Neutrophil (primary cell): Measurements from ENCODE around the gene DSG2.

Experiments
- H3K27ac ChIP-seq: fragments of 200-600 bp; sonication (generic); 2 replicates; pipeline ENCODE4 v1.5.1; 2016; ENCODE audit warnings: mild to moderate bottlenecking, moderate library complexity
- H3K27me3 ChIP-seq: fragments of 200-600 bp; sonication (generic); 2 replicates; pipeline ENCODE4 v1.6.0; 2016; ENCODE audit warnings: mild to moderate bottlenecking
- H3K36me3 ChIP-seq: fragments of 200-600 bp; sonication (generic); 2 replicates; pipeline ENCODE4 v1.5.1; 2017
- H3K4me1 ChIP-seq, 2 experiments: fragments of 200-600 bp in 1 of 2; sonication (generic) in 1 of 2; 1 replicate in 1 of 2; 2 replicates in 1 of 2; pipeline versions ENCODE4 v1.5.1 to v1.6.1; 2013 to 2016; ENCODE audit warnings: low read depth in 1 of 2, low read length in 1 of 2, mild to moderate bottlenecking in 1 of 2, moderate library complexity in 1 of 2; ENCODE audit not compliant: control insufficient read depth in 1 of 2, insufficient read depth in 1 of 2
- H3K4me3 ChIP-seq, 2 experiments: fragments of 200-600 bp in 1 of 2; sonication (generic) in 1 of 2; 1 replicate in 1 of 2; 2 replicates in 1 of 2; pipeline ENCODE4 v1.5.1; 2013 to 2016; ENCODE audit warnings: low read depth in 1 of 2, low read length in 1 of 2, mild to moderate bottlenecking in 1 of 2, moderate library complexity in 1 of 2
- H3K9me3 ChIP-seq: fragments of 200-600 bp; sonication (generic); 2 replicates; pipeline ENCODE4 v1.5.1; 2016
- CTCF ChIP-seq: fragments of 200-600 bp; sonication (generic); IDR thresholded peaks from 2 replicates; pipeline ENCODE4 v1.5.1; 2016; ENCODE audit warnings: antibody characterized with exemption

Gene DSG2

DNA sequence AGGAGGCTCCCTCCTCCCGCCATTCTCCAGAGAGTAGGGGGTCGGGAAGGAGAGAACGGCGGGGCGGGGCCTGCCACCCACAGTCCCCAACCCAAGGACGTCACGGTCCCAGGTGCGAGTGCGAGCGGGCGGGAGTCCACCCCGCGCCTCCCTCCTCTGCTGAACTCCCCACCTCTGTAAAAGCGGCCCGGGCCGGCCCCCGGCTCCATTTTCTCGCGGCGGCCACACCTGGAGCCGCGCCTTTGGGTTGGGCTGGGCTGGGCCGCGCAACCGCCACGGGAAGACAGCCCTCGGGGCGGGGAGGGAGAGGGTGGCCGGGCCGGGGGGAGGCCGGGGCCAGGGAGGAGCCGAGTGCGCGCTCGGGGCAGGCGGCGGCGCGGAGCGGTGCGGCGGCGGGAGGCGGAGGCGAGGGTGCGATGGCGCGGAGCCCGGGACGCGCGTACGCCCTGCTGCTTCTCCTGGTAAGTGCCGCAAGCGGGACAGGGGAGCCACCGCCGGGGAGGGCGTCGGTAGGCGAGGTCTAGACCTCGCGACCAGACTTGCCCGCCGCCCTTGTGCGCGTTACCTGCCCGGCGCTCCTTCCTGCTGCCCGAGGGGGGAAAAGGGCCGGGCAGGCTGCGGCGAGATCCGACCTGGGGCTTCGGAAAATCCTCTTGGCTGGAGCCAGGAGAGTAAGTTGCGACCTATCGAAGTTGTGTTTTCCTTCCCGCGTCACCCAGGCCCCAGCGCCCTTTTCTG is at the start of gene DSG2:
TSS of gene DSG2 (plus strand) at position 342 of the 738 bp plus-strand sequence. CDS start at position 417, 75 bp downstream.
- Histone ChIP-seq H3K4me1 (peaks cover 5 to 17% of the 10 kb centered on the region in 2 experiments), H3K36me3 (no peaks in the 10 kb centered on the region), H3K27me3 (peaks cover 70% of the 10 kb centered on the region), H3K27ac (no peak within 1 kb of the TSS), H3K4me3 (peak within 1 kb of the TSS in 1 of 2 experiments; percentile 44), H3K9me3 (no peaks in the 10 kb centered on the region)
- TF ChIP-seq CTCF: no peak

DNA sequence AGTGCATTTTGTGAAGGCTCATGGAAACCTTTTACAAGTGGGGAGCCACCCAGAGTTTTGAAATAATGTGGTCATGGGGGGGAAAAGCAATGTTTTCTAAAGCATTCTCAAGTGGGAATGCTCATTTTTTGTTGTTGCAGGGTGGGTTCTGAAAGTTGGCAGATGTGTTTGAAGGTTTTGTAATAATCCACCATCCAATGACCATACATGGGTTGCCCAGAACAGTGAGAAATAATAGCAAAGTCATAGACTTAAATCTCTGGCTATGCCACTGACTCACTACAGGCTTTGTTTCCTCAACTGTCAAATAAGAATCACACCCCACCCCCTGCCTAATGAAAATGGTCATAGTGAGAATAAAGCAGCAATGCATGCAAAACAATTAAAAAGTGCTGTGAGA is 47.6 kb upstream of the DSG2 start:
- no peaks in the 10 kb centered on the region for H3K9me3 ChIP-seq
- no peaks in the 10 kb centered on the region for H3K27me3 ChIP-seq
- H3K4me3 ChIP-seq: no peak overlapping the region
- no peaks in the 10 kb centered on the region for H3K36me3 ChIP-seq
- TF ChIP-seq CTCF: no peak
- no peaks in the 10 kb centered on the region for H3K4me1 ChIP-seq
- H3K27ac ChIP-seq: no peak overlapping the region

DNA sequence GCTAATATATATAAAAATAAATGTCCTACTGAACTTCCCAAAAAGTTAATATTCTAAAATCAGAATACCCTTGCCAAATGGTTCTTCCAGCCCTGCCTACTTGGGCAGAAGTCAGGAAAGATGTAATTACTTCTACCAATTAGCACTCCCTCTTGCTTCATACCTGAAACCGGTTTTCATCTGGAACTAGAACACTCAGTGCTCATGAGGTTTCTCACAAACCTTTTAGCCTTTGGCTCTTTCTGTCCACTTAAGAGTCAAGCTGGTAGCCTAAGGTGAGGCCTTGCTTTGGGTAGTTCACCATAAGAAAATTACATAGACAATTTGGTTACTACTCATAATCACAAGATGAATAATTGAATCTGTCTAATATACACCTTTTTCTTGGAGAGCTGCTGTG is 46.4 kb upstream of the DSG2 start:
- Histone ChIP-seq H3K9me3 (no peaks in the 10 kb centered on the region), H3K36me3 (no peaks in the 10 kb centered on the region), H3K27ac (no peak overlapping the region), H3K4me3 (no peak overlapping the region), H3K4me1 (no peaks in the 10 kb centered on the region), H3K27me3 (no peaks in the 10 kb centered on the region)
- TF ChIP-seq CTCF: no peak

DNA sequence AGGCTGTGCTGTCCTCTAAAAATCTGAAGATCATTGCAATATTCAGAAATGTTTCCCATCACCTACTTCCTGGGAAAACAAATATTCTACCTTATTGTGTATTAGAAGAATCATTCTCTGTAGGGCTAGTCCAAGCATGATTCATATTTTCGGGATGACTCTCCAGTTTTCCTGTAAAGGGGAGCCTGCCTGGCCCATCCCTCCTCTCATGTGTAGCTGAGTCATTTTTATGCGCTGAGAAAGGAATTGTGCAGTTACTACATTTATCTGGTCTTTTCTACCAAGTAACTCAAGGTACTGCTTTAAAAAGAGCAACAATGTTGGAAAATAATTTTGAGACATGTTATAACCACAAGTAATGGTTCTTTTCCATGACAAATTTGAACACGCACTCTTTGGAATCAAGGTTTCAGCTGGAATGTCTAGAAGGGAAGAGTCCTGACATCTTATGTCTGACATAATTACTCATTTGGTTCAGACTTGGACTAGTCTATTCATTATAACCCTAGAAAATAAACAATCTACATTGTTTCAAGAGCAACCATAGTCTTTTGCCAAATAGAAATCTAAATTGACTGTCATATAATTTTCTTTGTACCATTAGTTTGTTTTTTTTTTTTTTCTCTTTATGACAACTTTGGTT is 43.8 kb upstream of the DSG2 start:
- Histone ChIP-seq H3K36me3 (no peaks in the 10 kb centered on the region), H3K4me3 (no peak overlapping the region), H3K27ac (no peak overlapping the region), H3K9me3 (no peaks in the 10 kb centered on the region), H3K4me1 (no peaks in the 10 kb centered on the region), H3K27me3 (no peaks in the 10 kb centered on the region)
- TF ChIP-seq CTCF: no peak

DNA sequence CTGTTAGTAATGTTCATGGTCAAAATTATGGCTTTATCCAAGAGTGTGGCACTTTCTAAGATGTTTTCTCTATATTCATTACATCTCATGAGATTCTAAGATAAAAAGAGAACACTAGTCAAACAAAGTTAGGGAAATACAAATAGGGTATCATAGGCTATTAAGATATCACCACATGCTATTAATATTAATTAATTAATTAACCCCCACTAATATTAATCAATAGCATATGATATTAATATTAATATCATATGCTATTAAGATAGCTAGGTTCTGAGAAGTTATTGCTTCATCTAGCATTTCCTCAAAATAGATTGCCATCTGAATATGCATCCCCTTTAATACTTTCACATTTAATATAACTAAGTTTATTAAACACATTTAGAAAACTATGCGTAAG is 28.3 kb upstream of the DSG2 start:
- no peaks in the 10 kb centered on the region for H3K36me3 ChIP-seq
- TF ChIP-seq CTCF: no peak
- H3K4me3 ChIP-seq: no peak overlapping the region
- H3K27me3 ChIP-seq: no peaks in the 10 kb centered on the region
- no peak overlapping the region for H3K27ac ChIP-seq
- H3K9me3 ChIP-seq: no peaks in the 10 kb centered on the region
- H3K4me1 ChIP-seq: no peaks in the 10 kb centered on the region
